AG04450 (cell line): ENCODE results near the gene SMAD3. TPM values are rescaled to one million over a fixed set of nuclear protein-coding genes. Genes with fewer than 3 reads are reported as not detected.

Source experiments
- CTCF ChIA-PET: fragments of 300-600, 350-600 bp; formaldehyde crosslinking; extraction: SDS; loops from one replicate; lab custom pipeline; 2022; ENCODE audit warnings: antibody characterized with exemption, inconsistent platforms; lab: Charles Lee
- POLR2A ChIA-PET: fragments of 350-600 bp; formaldehyde crosslinking; extraction: SDS; loops from one replicate; lab custom pipeline; 2021; ENCODE audit warnings: antibody characterized with exemption, inconsistent platforms; lab: Yijun Ruan, JAX
- DNase-seq: peaks from one replicate; pipeline ENCODE4 v3.0.0-alpha.2; 2011; ENCODE audit warnings: low read depth, low spot score
- H3K27ac ChIP-seq: one replicate; pipeline ENCODE4 v1.5.1; 2012; ENCODE audit warnings: low read depth, low read length, control low read depth
- H3K27me3 ChIP-seq: one replicate; pipeline ENCODE4 v1.6.0; 2012; ENCODE audit warnings: low read length; ENCODE audit not compliant: control insufficient read depth, insufficient read depth
- H3K4me3 ChIP-seq: 2 replicates; pipeline ENCODE4 v1.5.1; 2011; ENCODE audit warnings: mild to moderate bottlenecking, low read depth, low read length, control low read depth
- H3K9me3 ChIP-seq: 2 replicates; pipeline ENCODE4 v1.5.1; 2012; ENCODE audit warnings: low read length; ENCODE audit not compliant: control insufficient read depth, insufficient read depth
- polyA plus RNA-seq: library from polyadenylated mRNA; depleted of rRNA; stranded (reverse); fragments of >200 nt; gene quantifications from 2 replicates; pipeline ENCODE4 v1.2.3, GENCODE V29; 2011; rRNA removed
- TF ChIP-seq, protein P1 (sequence below): IDR thresholded peaks from 2 replicates; pipeline ENCODE4 v1.5.1; 2011; ENCODE audit warnings: low read depth, low read length, control low read depth, inconsistent platforms

SMAD3 gene
- polyA plus RNA-seq, 1 experiment: 115 TPM

- POLR2A ChIA-PET: no interaction called here
- no peak for DNase-seq
These were observed 177.3 kb downstream of the SMAD3 start for GRCh38 chr15:67242708-67243111.

More at GRCh38 chr15:67242708-67243111, 177.3 kb downstream of the SMAD3 start:
- Histone ChIP-seq H3K4me3 (no peak overlapping the region), H3K27ac (no peak overlapping the region), H3K9me3 (no peaks in the 10 kb centered on the region), H3K27me3 (no peaks in the 10 kb centered on the region)
- TF ChIP-seq, protein P1, sequence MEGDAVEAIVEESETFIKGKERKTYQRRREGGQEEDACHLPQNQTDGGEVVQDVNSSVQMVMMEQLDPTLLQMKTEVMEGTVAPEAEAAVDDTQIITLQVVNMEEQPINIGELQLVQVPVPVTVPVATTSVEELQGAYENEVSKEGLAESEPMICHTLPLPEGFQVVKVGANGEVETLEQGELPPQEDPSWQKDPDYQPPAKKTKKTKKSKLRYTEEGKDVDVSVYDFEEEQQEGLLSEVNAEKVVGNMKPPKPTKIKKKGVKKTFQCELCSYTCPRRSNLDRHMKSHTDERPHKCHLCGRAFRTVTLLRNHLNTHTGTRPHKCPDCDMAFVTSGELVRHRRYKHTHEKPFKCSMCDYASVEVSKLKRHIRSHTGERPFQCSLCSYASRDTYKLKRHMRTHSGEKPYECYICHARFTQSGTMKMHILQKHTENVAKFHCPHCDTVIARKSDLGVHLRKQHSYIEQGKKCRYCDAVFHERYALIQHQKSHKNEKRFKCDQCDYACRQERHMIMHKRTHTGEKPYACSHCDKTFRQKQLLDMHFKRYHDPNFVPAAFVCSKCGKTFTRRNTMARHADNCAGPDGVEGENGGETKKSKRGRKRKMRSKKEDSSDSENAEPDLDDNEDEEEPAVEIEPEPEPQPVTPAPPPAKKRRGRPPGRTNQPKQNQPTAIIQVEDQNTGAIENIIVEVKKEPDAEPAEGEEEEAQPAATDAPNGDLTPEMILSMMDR: no peak
- CTCF ChIA-PET: interaction anchor here (0.6 kb wide), 1 partner anchor 145 kb away, joined by 3 read pairs; no protein-coding TSS in a partner anchor

Other genes with a start within 250 kb of the SMAD3 start
- 49.1 and 58.0 TPM in 2 replicates for gene AAGAB, start 189.1 kb downstream of the SMAD3 start, polyA plus RNA-seq
- gene IQCH, start 189.2 kb downstream of the SMAD3 start, polyA plus RNA-seq: 0.95 and 1.1 TPM in 2 replicates